HG02763 (cell line): Measurements from ENCODE around the gene TEX38.
"Not testable (repeated sequence)": the region's sequence is repeated elsewhere in the genome, so short reads cannot be mapped to it uniquely, and the experiment has no call there.

Experiments
- ATAC-seq: cut with Tn5 transposase; IDR thresholded peaks from one replicate; pipeline ENCODE4 v1.9.1; 2021; ENCODE audit warnings: mild to moderate bottlenecking, moderate library complexity; ENCODE audit not compliant: unreplicated experiment

TEX38 gene

GRCh38 chr1:46687093-46687659 is 15.5 kb downstream of the TEX38 start:
- no peak for ATAC-seq

GRCh38 chr1:46687921-46688509 is 16.4 kb downstream of the TEX38 start:
- ATAC-seq, result no peak

- no peak for ATAC-seq
These were observed 17.7 kb downstream of the TEX38 start for GRCh38 chr1:46689356-46689755.

GRCh38 chr1:46689897-46690296 is 18.2 kb downstream of the TEX38 start:
- no peak for ATAC-seq

- ATAC-seq, result no peak
These were observed 19.3 kb downstream of the TEX38 start for GRCh38 chr1:46690931-46691421.

GRCh38 chr1:46691997-46692790 is 20.5 kb downstream of the TEX38 start:
- ATAC-seq, result no peak

GRCh38 chr1:46692811-46693770 is 21.4 kb downstream of the TEX38 start:
- ATAC-seq, result no peak

GRCh38 chr1:46694676-46695075 is 23.0 kb downstream of the TEX38 start:
- ATAC-seq, result not testable (repeated sequence)

- ATAC-seq, result no peak
These were observed 25.4 kb downstream of the TEX38 start for GRCh38 chr1:46697053-46697452.

- no peak for ATAC-seq
These were observed 28.0 kb downstream of the TEX38 start for GRCh38 chr1:46699666-46700065.

- ATAC-seq, result no peak
These were observed 32.4 kb downstream of the TEX38 start for GRCh38 chr1:46703927-46704641.

GRCh38 chr1:46705408-46705807 is 33.8 kb downstream of the TEX38 start:
- no peak for ATAC-seq

GRCh38 chr1:46708121-46708520 is 36.5 kb downstream of the TEX38 start:
- no peak for ATAC-seq

- ATAC-seq, result no peak
These were observed 43.3 kb downstream of the TEX38 start for GRCh38 chr1:46714976-46715375.

- no peak for ATAC-seq
These were observed 46.0 kb downstream of the TEX38 start for GRCh38 chr1:46717654-46718053.

- no peak for ATAC-seq
These were observed 46.7 kb downstream of the TEX38 start for GRCh38 chr1:46718340-46718726.

GRCh38 chr1:46718727-46719622 is 47.3 kb downstream of the TEX38 start, which contains the start of gene EFCAB14:
Gene EFCAB14, minus strand, starts transcription at chr1:46719114. Its CDS starts 1,027 bp downstream, at chr1:46718087.
- ATAC-seq, result peak; percentile 96

GRCh38 chr1:46719689-46720088 is 48.0 kb downstream of the TEX38 start:
- no peak for ATAC-seq

- not testable (repeated sequence) for ATAC-seq
These were observed 48.7 kb downstream of the TEX38 start for GRCh38 chr1:46720319-46720718.
